Measurements from ENCODE around the gene PDE9A. TPM values are rescaled to one million over a fixed set of nuclear protein-coding genes. Genes with fewer than 3 reads are reported as not detected.

The PDE9A gene
- total and polyA plus RNA-seq, 4 experiments from 2014 or later: 2.2 to 9.2 (median 5.3) TPM

GRCh38 chr21:42695697-42696380, 42.4 kb downstream of the PDE9A start:
- peaks cover 0 to 2% of the 10 kb centered on the region in 2 donors for H3K27me3 Mint-ChIP-seq
- Histone ChIP-seq H3K27me3 (ENCODE audit: insufficient read depth, low read length) (no peaks in the 10 kb centered on the region), H3K4me3 (ENCODE audit: low read length in 2 of 2) (no peak overlapping the region), H3K36me3 (ENCODE audit: insufficient read depth, low read length) (no peaks in the 10 kb centered on the region), H3K4me1 (ENCODE audit: insufficient read depth, low read length) (no peaks in the 10 kb centered on the region), H3K27ac (ENCODE audit: low read depth, low read length) (no peak overlapping the region), H3K9me3 (ENCODE audit: control insufficient read depth in 1 of 2, low read length in 2 of 2) (no peaks in the 10 kb centered on the region)
- no peak for DNase-seq
- H3K27ac Mint-ChIP-seq: peak overlapping the region in 1 of 7 donors; percentile 23
- ChIA-PET CTCF (ENCODE audit: partially characterized antibody) (interaction anchor here (1.0 kb wide), 1 partner anchor 11 kb away, joined by 3 read pairs; no protein-coding TSS in a partner anchor), POLR2A (ENCODE audit: partially characterized antibody) (no interaction called here)
- H3K4me1 Mint-ChIP-seq: no peaks in the 10 kb centered on the region
- H3K4me3 Mint-ChIP-seq: no peak overlapping the region
- no peaks in the 10 kb centered on the region for H3K36me3 Mint-ChIP-seq
- intact Hi-C loops (cut with micrococcal nuclease): no loop called here
- no peaks in the 10 kb centered on the region for H3K9me3 Mint-ChIP-seq

DNA sequence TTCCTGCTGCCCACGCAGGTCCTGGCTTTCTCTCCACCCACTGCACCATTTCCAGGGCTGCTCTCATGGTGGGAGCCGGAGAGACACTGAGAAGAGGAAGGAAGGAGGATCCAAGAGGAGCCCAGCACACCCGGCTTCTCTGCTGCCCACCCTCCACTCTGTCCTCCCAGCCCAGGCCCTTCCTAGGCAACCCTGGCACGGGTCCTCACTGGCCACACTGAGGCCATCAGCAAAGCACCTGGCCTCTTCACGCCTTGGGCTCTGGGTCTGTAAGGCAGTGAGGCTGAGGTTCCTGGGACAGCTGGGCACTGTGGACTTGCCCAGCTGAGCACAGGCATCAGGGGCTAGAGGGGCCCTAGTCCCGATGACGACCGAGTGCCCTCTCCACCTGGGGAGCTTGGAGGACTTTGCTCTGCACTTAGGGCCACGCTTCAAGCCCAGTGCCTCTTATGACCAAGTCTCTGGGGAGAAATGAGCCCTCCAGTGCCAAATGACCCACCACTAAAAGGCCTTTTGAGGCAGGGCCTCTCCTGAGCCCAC, 43.1 kb downstream of the PDE9A start:
- Histone ChIP-seq H3K27me3 (ENCODE audit: insufficient read depth, low read length) (no peaks in the 10 kb centered on the region), H3K4me3 (ENCODE audit: low read length in 2 of 2) (no peak overlapping the region), H3K27ac (ENCODE audit: low read depth, low read length) (no peak overlapping the region), H3K4me1 (ENCODE audit: insufficient read depth, low read length) (no peaks in the 10 kb centered on the region), H3K9me3 (ENCODE audit: control insufficient read depth in 1 of 2, low read length in 2 of 2) (no peaks in the 10 kb centered on the region), H3K36me3 (ENCODE audit: insufficient read depth, low read length) (no peaks in the 10 kb centered on the region)
- Mint-ChIP-seq H3K4me1 (no peaks in the 10 kb centered on the region), H3K9me3 (no peaks in the 10 kb centered on the region), H3K36me3 (no peaks in the 10 kb centered on the region), H3K27me3 (peaks cover 0 to 2% of the 10 kb centered on the region in 2 donors), H3K27ac (peak overlapping the region in 1 of 7 donors; percentile 36), H3K4me3 (no peak overlapping the region)
- ChIA-PET CTCF (ENCODE audit: partially characterized antibody) (interaction anchor here (1.0 kb wide), 1 partner anchor 12 kb away, joined by 3 read pairs; no protein-coding TSS in a partner anchor), POLR2A (ENCODE audit: partially characterized antibody) (no interaction called here)
- DNase-seq: no peak
- intact Hi-C loops (cut with micrococcal nuclease): no loop called here

DNA sequence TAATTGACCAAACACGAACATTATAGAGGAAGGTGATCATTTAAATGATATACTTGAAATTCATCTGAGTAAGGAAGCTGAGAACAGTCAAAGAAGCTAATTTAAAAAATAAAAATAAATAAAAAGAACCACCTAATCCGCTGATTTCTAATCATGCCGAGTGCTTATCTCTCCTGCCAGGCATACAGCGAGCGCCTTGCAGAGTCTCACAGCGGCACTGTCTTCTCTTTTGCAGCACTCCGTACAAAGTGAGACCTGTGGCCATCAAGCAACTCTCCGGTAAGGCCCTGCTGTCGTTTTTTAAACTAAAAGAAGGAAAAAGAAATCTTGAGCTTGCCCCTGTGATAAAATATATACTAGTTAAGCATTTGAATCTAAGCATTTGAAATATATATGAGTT, 45.3 kb downstream of the PDE9A start:
- intact Hi-C loops (cut with micrococcal nuclease): no loop called here
- H3K9me3 Mint-ChIP-seq: no peaks in the 10 kb centered on the region
- Histone ChIP-seq H3K4me3 (ENCODE audit: low read length in 2 of 2) (no peak overlapping the region), H3K9me3 (ENCODE audit: control insufficient read depth in 1 of 2, low read length in 2 of 2) (no peaks in the 10 kb centered on the region), H3K27ac (ENCODE audit: low read depth, low read length) (no peak overlapping the region), H3K36me3 (ENCODE audit: insufficient read depth, low read length) (no peaks in the 10 kb centered on the region), H3K27me3 (ENCODE audit: insufficient read depth, low read length) (no peaks in the 10 kb centered on the region), H3K4me1 (ENCODE audit: insufficient read depth, low read length) (no peaks in the 10 kb centered on the region)
- H3K27me3 Mint-ChIP-seq: peaks cover 0 to 2% of the 10 kb centered on the region in 2 donors
- no peaks in the 10 kb centered on the region for H3K36me3 Mint-ChIP-seq
- ChIA-PET CTCF (ENCODE audit: partially characterized antibody) (no interaction called here), POLR2A (ENCODE audit: partially characterized antibody) (no interaction called here)
- no peak for DNase-seq
- peak overlapping the region in 1 of 7 donors; percentile 74 for H3K27ac Mint-ChIP-seq
- H3K4me3 Mint-ChIP-seq: no peak overlapping the region
- H3K4me1 Mint-ChIP-seq: no peaks in the 10 kb centered on the region

GRCh38 chr21:42699196-42699595, 45.8 kb downstream of the PDE9A start:
- no peaks in the 10 kb centered on the region for H3K4me1 ChIP-seq (ENCODE audit: insufficient read depth, low read length)
- H3K27ac Mint-ChIP-seq: no peak overlapping the region
- no peak for DNase-seq
- no peak overlapping the region for H3K27ac ChIP-seq (ENCODE audit: low read depth, low read length)
- POLR2A ChIA-PET (ENCODE audit: partially characterized antibody): no interaction called here
- H3K9me3 ChIP-seq (ENCODE audit: control insufficient read depth in 1 of 2, low read length in 2 of 2): no peaks in the 10 kb centered on the region
- CTCF ChIA-PET (ENCODE audit: partially characterized antibody): interaction anchor here (1.5 kb wide), 1 partner anchor 11 kb away, joined by 3 read pairs; no protein-coding TSS in a partner anchor
- intact Hi-C loops (cut with micrococcal nuclease): no loop called here
- no peaks in the 10 kb centered on the region for H3K36me3 Mint-ChIP-seq
- H3K27me3 ChIP-seq (ENCODE audit: insufficient read depth, low read length): no peaks in the 10 kb centered on the region
- H3K4me3 Mint-ChIP-seq: no peak overlapping the region
- no peak overlapping the region for H3K4me3 ChIP-seq (ENCODE audit: low read length in 2 of 2)
- H3K27me3 Mint-ChIP-seq: peaks cover 0 to 2% of the 10 kb centered on the region in 2 donors
- H3K4me1 Mint-ChIP-seq: no peaks in the 10 kb centered on the region
- no peaks in the 10 kb centered on the region for H3K36me3 ChIP-seq (ENCODE audit: insufficient read depth, low read length)
- no peaks in the 10 kb centered on the region for H3K9me3 Mint-ChIP-seq

DNA sequence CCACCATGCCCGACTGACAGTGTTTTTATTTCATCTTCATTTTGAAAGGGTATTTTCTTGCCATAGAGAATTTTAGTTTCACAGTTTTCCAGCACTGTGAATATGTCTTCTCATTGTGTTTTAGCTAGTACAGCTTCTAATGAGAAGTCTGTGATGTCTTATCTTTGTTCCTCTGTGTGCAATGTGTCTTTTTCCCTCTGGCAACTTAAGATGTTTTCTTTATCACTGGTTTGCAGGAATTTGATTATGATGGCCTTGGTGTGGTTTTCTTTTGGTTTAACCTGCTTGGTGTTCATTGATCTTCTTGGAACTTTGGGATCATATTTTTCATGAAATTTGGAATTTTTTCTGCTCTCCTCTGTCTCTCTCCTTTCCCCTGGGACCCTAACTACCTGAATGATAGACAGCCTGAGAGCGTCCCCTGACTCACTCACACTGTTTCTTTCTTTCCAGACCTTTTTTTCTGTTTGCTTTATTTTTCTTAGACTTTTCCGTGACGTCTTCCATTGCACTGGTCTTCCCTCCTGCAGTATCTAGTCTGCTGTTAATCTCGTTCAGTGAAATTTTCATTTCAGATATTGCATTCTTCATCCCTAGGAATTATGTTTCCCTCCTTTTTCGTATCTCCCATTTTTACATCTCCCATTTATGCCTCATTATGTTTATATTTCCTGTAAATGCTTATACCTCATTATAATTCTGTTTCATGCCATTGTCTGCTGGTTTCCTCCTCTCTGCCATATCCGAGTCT, 48.5 kb downstream of the PDE9A start:
- DNase-seq: no peak
- ChIA-PET POLR2A (ENCODE audit: partially characterized antibody) (no interaction called here), CTCF (ENCODE audit: partially characterized antibody) (interaction anchor here (0.6 kb wide), 1 partner anchor 115 kb away, joined by 3 read pairs; no protein-coding TSS in a partner anchor)
- Histone ChIP-seq H3K4me1 (ENCODE audit: insufficient read depth, low read length) (no peaks in the 10 kb centered on the region), H3K27me3 (ENCODE audit: insufficient read depth, low read length) (no peaks in the 10 kb centered on the region), H3K4me3 (ENCODE audit: low read length in 2 of 2) (no peak overlapping the region), H3K9me3 (ENCODE audit: control insufficient read depth in 1 of 2, low read length in 2 of 2) (no peaks in the 10 kb centered on the region), H3K27ac (ENCODE audit: low read depth, low read length) (no peak overlapping the region), H3K36me3 (ENCODE audit: insufficient read depth, low read length) (no peaks in the 10 kb centered on the region)
- peak overlapping the region in 1 of 7 donors; percentile 75 for H3K27ac Mint-ChIP-seq
- intact Hi-C loops (cut with micrococcal nuclease): loop anchor here (1.0 kb wide), 1 partner anchor 41 kb away; no protein-coding TSS in a partner anchor
- peaks cover 0 to 2% of the 10 kb centered on the region in 2 donors for H3K27me3 Mint-ChIP-seq
- no peaks in the 10 kb centered on the region for H3K36me3 Mint-ChIP-seq
- H3K4me3 Mint-ChIP-seq: no peak overlapping the region
- no peaks in the 10 kb centered on the region for H3K9me3 Mint-ChIP-seq
- peaks cover 0 to 2% (median 0%) of the 10 kb centered on the region in 4 donors for H3K4me1 Mint-ChIP-seq

DNA sequence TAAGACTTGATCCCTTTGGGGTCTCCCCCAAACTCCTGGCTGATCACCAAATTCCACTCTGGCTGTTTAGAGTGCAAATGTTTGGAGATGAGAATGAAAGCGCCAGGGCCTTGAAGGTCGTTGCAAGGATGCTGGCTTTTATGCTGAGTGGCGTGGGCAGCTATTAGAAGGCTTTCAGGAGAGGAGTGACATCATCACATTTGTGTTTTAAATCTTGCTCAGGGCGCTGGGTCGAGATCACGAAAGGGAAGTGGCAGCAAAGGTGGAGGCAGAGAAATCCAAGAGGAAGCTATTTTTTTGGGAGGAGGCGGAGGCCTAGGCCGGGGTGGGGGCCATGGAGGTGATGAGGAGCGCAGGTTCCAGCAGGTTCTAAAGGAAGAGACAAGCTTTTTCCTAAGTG, 49.3 kb downstream of the PDE9A start:
- ChIA-PET POLR2A (ENCODE audit: partially characterized antibody) (no interaction called here), CTCF (ENCODE audit: partially characterized antibody) (no interaction called here)
- H3K4me1 Mint-ChIP-seq: peaks cover 0 to 2% (median 0%) of the 10 kb centered on the region in 4 donors
- no peak for DNase-seq
- Histone ChIP-seq H3K27me3 (ENCODE audit: insufficient read depth, low read length) (no peaks in the 10 kb centered on the region), H3K9me3 (ENCODE audit: control insufficient read depth in 1 of 2, low read length in 2 of 2) (no peaks in the 10 kb centered on the region), H3K36me3 (ENCODE audit: insufficient read depth, low read length) (no peaks in the 10 kb centered on the region), H3K4me1 (ENCODE audit: insufficient read depth, low read length) (no peaks in the 10 kb centered on the region), H3K4me3 (ENCODE audit: low read length in 2 of 2) (no peak overlapping the region), H3K27ac (ENCODE audit: low read depth, low read length) (no peak overlapping the region)
- intact Hi-C loops (cut with micrococcal nuclease): loop anchor here (1.0 kb wide), 1 partner anchor 41 kb away; no protein-coding TSS in a partner anchor
- H3K36me3 Mint-ChIP-seq: no peaks in the 10 kb centered on the region
- no peak overlapping the region for H3K4me3 Mint-ChIP-seq
- H3K9me3 Mint-ChIP-seq: no peaks in the 10 kb centered on the region
- no peak overlapping the region for H3K27ac Mint-ChIP-seq
- peaks cover 0 to 2% of the 10 kb centered on the region in 2 donors for H3K27me3 Mint-ChIP-seq
